Measurements from ENCODE around the gene SLX9. TPM values are rescaled to one million over a fixed set of nuclear protein-coding genes. Genes with fewer than 3 reads are reported as not detected.

SLX9 gene
- total RNA-seq, 1 experiment from 2014 or later: 74.3 TPM

GRCh38 chr21:44953628-44954021, 13.8 kb downstream of the SLX9 start:
- peaks cover 24% of the 10 kb centered on the region; the same call in 1 of the 2 replicates for H3K79me2 ChIP-seq (ENCODE audit: insufficient read depth, low read length)
- no peak overlapping the region for H4K5ac ChIP-seq (ENCODE audit: insufficient read length, low read depth, low read length)
- no peak overlapping the region for H2AK5ac ChIP-seq (ENCODE audit: insufficient read length, low read length)
- H4K8ac ChIP-seq (replicated peaks; ENCODE audit: insufficient read length, low read depth, low read length): no peak overlapping the region
- H3K4ac ChIP-seq (ENCODE audit: low read depth, low read length): no peak overlapping the region
- H3K9me3 ChIP-seq (ENCODE audit: control insufficient read depth, low read depth, low read length): no peaks in the 10 kb centered on the region
- Mint-ChIP-seq H3K27me3 (ENCODE audit: low read depth) (peaks cover 2% of the 10 kb centered on the region; the same call in 1 of the 2 replicates), H3K4me1 (peaks cover 2 to 3% of the 10 kb centered on the region in 2 experiments), H3K9me3 (no peaks in the 10 kb centered on the region), H3K27ac (peak overlapping the region in 1 of 3 experiments; percentile 81; a peak in 3 of 7 replicates), H3K36me3 (ENCODE audit: insufficient read depth in 1 of 3, low read depth in 3 of 3) (peaks cover 13 to 36% (median 29%) of the 10 kb centered on the region in 3 experiments; a peak in 6 of 7 replicates), H3K4me3 (no peak overlapping the region)
- no peak for DNase-seq
- H4K20me1 ChIP-seq (ENCODE audit: control insufficient read depth, insufficient read depth, insufficient read length): no peaks in the 10 kb centered on the region
- no peak overlapping the region for H3K9ac ChIP-seq (ENCODE audit: extremely low read depth, insufficient read length, low read length)
- peaks cover 6% of the 10 kb centered on the region for H3K79me1 ChIP-seq (ENCODE audit: insufficient read depth, low read depth, low read length, poor library complexity, severe bottlenecking)
- no peak overlapping the region for H2BK20ac ChIP-seq (ENCODE audit: low read depth, low read length, poor library complexity, severe bottlenecking)
- H3K56ac ChIP-seq (ENCODE audit: insufficient read length, low read depth, low read length): no peak overlapping the region
- H2BK15ac ChIP-seq (ENCODE audit: low read depth, low read length): no peak overlapping the region
- no peak overlapping the region for H2AFZ ChIP-seq (ENCODE audit: low read length)
- no peak overlapping the region for H2BK12ac ChIP-seq (ENCODE audit: insufficient read length, low read depth, low read length)
- H3K23me2 ChIP-seq (ENCODE audit: insufficient read length, low read depth, low read length, poor library complexity, severe bottlenecking): no peaks in the 10 kb centered on the region
- no peak overlapping the region for H3K27ac ChIP-seq (ENCODE audit: insufficient read length, low read depth, low read length)
- H3K18ac ChIP-seq (ENCODE audit: insufficient read length, low read depth, low read length): no peak overlapping the region
- H3K14ac ChIP-seq (ENCODE audit: insufficient read depth, low read length): no peak overlapping the region
- no peak overlapping the region for H4K91ac ChIP-seq (ENCODE audit: insufficient read length, low read depth, low read length)
- TF ChIP-seq CTCF (conservative IDR thresholded peaks at IDR 0.05): no peak
- no peak overlapping the region for H3K23ac ChIP-seq (ENCODE audit: insufficient read length, low read depth, low read length)
- no peaks in the 10 kb centered on the region for H3K27me3 ChIP-seq (ENCODE audit: insufficient read depth, low read length)
- H2BK120ac ChIP-seq (ENCODE audit: low read depth, low read length, poor library complexity, severe bottlenecking): no peak overlapping the region
- H2BK5ac ChIP-seq (ENCODE audit: insufficient read length, low read length): no peak overlapping the region
- H3K4me2 ChIP-seq (ENCODE audit: insufficient read depth, insufficient read length, low read length): no peak overlapping the region
- no CpG with 5 or more reads among the region's 13 CpGs for WGBS (ENCODE audit: extremely low coverage, insufficient read length, low lambda C conversion rate)
- no peaks in the 10 kb centered on the region for H3K4me1 ChIP-seq (ENCODE audit: insufficient read depth, low read length)
- no peak overlapping the region for H3T11ph ChIP-seq (ENCODE audit: low read length)
